NCI-H2081 (cell line): ENCODE results near the gene NGFR.
"Not testable (repeated sequence)": the region's sequence is repeated elsewhere in the genome, so short reads cannot be mapped to it uniquely, and the experiment has no call there.

Experiments used
- DNase-seq, 2 experiments: peaks; one replicate each; lab custom pipeline; 2025; lab: John Stamatoyannopoulos, UW

NGFR gene

GRCh38 chr17:49545806-49546545 is 50.9 kb downstream of the NGFR start:
- DNase-seq: no peak

GRCh38 chr17:49546546-49547535 is 51.7 kb downstream of the NGFR start:
- DNase-seq: no peak

GRCh38 chr17:49547566-49547965 is 52.5 kb downstream of the NGFR start:
- no peak for DNase-seq

- DNase-seq: no peak
These were observed 53.0 kb downstream of the NGFR start for GRCh38 chr17:49548051-49548505.

GRCh38 chr17:49548506-49549310 is 53.6 kb downstream of the NGFR start:
- DNase-seq: peak in 1 of 2 experiments; percentile 11

- no peak for DNase-seq
These were observed 54.2 kb downstream of the NGFR start for GRCh38 chr17:49549311-49549605.

GRCh38 chr17:49549691-49550678 is 54.9 kb downstream of the NGFR start:
- no peak for DNase-seq

- not testable (repeated sequence) for DNase-seq
These were observed 55.7 kb downstream of the NGFR start for GRCh38 chr17:49550764-49551163.

GRCh38 chr17:49551221-49552069 is 56.4 kb downstream of the NGFR start:
- no peak for DNase-seq

GRCh38 chr17:49552070-49552751 is 57.1 kb downstream of the NGFR start:
- DNase-seq: no peak

GRCh38 chr17:49553676-49554335 is 58.7 kb downstream of the NGFR start:
- DNase-seq: no peak

- DNase-seq: no peak
These were observed 59.8 kb downstream of the NGFR start for GRCh38 chr17:49554694-49555494.

- no peak for DNase-seq
These were observed 60.6 kb downstream of the NGFR start for GRCh38 chr17:49555495-49556222.

- peak; percentile 85 to 86 for DNase-seq
These were observed 61.3 kb downstream of the NGFR start for GRCh38 chr17:49556223-49556943.

GRCh38 chr17:49557312-49558024 is 62.4 kb downstream of the NGFR start:
- peak; percentile 77 to 78 for DNase-seq
